Stimulated activated CD8-positive, alpha-beta memory T cell treated with anti-CD3 and anti-CD28 coated beads, Interleukin-12 subunit alpha, Interleukin-12 subunit beta, amount 100 ng/mL, for 24 hours (primary cell): ENCODE data around the gene RPRD1B.

Source experiments
- DNase-seq: peaks from one replicate; pipeline ENCODE4 v3.0.0-alpha.2; 2020; ENCODE audit errors: extremely low read depth

The RPRD1B gene

DNA sequence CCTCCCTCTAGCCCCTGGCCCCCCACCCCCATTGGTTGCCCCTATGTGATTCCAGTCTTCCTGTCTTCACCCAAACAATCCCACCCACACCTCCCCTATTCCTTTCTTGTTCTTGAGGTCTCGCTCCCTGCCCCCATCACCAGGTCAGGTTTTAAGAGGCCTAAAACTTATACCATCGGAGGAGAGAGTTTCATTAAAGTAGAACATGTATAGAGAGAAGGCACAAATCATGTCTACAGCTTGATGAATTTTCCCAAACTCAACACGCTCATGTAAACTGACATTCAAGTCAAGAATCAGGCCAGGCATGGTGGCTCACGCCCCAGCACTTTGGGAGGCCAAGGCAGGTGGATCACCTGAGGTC, 87.1 kb downstream of the RPRD1B start:
- DNase-seq, result no peak

DNA sequence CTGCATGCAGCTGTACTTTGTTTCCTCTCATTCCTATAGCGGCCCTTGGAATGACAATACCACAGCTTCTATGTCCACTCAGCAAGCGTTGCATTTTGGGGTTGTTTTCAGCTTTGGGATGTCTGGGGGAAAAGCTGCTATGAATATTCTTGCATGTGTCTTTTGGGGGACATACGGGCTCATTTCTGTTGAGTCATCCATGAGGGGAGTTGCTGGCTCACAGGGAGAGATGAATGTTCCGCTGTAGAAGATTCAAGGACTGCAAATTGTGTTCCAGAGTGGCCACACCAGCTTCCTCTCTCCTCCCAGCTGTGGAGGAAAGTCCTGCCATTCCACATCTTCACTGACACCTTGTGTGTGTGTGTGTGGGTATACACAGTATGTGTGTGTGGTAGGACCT, 88.2 kb downstream of the RPRD1B start:
- no peak for DNase-seq

DNA sequence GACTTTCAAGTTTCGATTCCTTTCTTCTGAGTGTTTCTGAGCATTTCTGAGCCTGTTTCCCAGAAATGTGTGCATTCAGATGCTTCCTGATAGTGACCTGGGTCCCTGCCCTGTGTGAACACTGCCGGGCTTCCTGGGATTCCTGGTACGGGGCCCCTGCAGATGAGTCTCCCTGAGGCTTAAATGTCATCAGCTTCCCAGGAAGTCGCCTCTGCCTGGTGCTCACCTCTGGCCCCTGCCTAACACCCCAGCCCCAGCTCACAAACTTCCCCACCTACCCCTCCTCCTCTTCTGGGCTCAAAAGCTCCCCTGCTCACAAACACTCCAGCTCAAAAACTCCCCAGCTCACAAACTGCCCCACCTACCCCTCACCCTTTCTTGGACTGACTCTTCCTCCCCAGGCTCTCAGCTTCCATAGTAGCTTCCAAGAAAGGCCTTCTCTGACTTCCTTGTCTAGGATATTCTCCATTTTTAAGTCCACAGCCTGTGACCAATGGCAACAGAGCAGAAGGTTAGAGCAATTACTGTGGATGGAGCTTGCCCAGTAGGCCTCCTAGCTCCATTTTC, 89.6 kb downstream of the RPRD1B start:
- DNase-seq, result no peak

DNA sequence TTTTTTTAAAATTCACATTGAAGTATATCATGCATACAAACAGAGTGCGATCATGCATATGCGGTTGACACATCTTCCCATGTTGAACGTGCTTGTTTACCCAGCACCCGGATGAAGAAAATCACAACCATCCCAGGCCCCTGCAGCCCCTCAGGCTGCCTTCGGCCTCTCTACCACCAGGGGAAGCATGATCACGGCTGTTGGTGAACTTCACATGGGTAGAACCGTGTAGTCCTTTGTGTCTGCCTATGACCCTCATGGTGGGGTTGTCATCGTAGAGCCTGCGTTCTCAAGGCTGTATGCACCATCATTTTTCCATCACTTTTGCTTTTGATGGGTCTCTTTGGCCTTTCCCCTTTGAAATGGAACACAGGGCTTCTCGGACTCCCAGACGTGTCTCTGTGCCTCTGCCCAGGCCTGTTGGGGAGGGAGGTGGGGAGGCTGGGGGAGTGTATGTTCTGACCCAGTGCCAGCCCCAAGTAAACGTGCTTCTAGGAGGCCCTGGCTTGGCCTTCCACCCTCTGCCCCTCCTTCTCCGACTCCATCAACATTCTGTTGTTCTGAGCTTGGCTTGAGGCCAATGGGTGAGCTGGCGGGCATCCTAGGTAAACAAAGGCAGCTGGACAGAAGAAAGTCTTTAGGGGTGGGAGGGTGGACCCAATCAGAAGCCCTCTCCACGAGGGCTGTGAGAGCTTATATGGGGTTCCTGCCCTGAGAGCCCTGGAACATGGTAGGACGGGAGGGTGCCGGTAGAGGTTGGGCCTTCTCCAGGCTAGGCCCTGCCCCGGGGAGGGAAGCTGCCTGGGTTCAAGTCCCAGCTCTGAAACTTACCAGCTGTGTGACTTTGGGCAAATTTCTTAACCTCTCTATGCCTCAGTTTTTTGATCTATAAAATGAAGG, 91.9 kb downstream of the RPRD1B start:
- DNase-seq, result no peak

DNA sequence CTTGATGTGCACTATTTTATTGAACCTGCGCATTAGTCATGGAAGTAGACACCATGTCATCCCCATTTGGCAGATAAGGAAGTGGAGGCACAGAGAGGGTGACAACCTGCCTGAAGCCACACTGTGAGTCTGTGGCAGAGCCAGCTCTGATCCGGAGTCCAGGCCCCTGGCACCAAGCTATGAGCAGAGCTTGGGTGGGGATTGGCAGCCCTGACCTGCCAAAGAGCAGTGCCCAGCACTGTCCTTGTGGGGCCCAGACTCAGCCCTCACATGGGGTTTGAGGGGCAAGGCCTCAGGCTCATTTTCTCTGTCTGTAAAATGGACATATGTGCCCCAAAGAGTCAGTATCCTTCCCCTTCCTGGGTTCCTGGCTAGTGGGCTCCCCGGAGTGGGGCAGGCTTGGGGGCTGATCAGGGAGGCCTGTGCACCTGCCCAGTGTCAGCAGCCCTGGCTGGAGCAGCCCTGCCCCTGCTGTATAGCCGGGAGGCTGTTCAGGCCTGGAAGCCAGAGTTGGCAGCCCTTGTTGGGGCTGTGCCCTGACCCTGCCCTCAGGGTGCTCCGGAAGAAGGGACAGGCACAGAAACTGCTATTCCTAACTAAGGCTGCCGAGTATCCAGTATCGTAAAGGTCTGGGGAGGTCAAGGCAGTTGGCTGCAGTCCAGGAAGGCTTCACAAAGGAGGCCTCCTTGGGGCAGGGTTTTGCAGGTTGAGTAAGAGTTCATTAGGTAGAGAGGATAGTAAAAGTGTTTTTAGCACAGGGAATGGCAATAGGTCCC, 92.8 kb downstream of the RPRD1B start:
- no peak for DNase-seq

DNA sequence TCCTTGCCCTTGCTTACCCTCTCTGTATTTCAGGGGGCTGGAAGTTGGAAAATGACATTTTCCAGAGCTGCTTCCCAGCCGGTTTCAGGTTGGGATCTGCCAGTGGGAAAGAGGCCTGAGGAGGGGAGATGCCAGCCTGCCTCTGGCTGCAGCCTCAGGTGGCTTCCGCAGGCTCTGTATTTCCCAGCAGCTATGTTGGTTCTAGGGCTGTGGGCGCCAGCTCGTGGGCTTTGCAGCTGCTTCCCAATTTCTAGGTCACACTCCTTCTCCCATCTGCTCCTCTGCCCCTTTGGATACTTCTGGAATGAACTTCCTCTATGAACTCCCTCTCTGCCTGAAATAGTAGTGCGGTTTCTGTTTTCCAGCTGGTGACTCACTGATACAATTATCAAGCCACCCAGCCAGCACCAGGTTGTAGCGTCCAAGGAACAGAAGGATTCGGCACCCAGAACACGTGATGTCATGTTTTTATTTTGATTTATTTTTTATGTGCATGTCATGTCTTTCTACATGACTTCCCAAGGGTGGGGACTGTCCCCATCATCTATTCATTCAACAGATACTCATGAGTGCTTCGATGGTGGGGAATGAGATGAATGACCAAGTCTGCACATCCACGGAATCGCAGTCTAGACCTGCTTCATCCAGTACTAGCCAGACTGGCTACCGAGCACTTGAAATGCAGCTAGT, 93.5 kb downstream of the RPRD1B start:
- no peak for DNase-seq

DNA sequence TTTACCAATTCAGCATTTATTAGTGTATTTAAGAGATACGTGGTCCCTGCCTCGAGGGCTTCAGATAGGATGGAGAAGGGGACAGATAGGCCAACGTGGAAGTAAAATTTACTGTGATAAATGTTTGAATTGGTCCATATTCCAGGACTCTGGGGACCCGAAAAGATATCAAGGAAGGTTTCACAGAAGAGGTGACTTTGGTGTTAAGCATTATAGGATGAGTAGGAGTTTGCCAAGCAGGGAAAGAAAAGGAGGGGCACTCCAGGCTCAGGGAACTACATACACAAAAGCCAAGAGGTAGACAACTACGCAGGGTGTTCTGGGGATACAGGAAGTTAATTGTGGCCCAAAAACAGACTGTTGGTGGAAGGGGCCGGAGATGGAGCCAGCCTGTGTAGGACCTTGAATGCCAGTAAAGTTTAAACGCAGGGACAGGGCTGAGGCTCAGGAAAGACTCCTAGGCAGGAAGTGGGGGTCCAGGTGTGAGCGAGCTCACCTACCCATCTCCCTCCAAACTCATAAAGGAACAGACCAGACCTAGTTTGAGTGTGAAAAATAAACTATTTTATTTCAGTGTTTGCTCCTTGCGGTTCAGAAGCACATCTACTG, 94.5 kb downstream of the RPRD1B start:
- DNase-seq, result no peak

DNA sequence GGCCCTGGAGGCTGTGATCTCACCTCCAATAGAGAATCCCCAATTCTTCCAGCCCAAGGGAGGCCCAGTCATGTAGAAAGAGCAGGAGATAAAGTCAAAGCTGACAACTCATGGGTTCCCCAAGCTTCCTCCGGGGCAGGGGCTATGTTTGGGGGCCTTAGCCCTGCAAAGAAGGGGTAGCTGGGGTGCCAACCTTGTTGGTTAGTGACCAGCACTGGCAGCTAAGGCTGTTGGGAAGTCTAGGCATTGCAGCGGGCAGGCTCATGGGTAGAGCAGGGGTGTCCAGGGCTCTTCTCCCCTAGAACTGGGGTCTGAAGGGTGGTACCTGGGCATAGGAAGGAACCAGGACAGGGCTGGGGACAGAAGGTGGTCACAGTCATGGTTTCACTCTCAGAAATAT, 95.1 kb downstream of the RPRD1B start:
- DNase-seq, result no peak

DNA sequence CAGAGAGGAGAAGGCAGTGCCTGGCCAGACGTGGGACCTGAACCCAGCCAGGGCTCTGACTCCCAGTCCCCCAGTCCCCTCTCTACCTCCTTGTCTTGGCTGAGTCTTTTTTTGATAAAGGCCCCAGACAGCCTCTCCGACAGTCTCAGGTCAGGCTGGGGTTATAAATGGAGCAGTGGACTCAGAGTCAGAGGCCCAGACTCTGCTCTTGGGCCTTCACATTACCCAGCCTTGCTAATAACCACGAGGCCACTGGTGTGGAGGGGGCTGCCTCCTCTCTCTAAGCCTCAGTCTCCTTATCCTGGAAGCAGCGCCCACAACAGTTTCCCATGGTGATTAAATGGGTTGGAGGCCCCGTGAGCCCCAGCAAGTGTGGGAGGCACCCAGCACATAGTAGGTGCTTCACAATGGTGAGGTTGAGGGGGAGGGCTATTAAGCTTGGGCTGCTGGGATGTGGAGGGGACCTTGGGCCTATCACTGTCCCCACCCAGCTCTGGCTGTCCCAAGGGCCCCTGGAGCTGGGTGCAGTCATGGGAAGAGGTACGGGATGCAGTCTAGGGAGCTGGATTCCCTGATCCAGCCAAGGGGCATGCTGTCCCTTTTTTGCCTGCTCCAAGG, 95.8 kb downstream of the RPRD1B start:
- no peak for DNase-seq

DNA sequence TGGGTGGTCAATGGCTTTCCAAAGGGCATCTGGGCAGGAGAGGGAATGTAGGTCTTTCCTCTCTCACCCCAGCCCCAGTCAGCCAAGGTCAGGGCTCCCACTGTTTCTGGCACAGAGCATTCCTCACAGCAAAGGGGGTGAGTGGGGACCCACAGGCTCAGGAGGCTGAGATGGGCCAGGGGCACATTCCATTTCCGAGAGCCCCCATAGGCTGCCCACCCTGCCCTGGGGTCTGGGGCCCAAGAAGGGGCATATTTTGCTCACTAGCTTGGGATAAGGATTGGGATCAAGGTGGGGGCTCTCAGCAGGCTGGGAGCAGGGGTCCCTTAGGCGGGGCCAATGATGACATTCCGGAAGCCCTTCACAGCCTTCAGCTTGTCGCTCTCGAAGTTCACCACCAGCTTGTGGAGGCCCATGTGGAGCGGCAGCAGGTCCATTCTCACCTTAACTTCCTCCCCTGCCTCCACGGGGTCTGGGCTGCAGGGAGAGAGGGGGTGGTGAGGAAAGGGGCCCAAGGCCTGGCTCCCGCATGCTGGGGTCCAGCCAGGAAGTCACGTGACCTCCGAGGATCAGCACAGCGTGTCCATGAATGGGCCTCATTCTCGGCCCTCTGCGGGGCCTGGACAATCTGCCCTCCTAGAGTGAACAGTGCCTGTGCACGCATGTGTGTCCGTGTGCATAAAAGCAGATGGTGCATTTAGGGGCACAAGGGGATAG, 96.5 kb downstream of the RPRD1B start:
- DNase-seq, result no peak

DNA sequence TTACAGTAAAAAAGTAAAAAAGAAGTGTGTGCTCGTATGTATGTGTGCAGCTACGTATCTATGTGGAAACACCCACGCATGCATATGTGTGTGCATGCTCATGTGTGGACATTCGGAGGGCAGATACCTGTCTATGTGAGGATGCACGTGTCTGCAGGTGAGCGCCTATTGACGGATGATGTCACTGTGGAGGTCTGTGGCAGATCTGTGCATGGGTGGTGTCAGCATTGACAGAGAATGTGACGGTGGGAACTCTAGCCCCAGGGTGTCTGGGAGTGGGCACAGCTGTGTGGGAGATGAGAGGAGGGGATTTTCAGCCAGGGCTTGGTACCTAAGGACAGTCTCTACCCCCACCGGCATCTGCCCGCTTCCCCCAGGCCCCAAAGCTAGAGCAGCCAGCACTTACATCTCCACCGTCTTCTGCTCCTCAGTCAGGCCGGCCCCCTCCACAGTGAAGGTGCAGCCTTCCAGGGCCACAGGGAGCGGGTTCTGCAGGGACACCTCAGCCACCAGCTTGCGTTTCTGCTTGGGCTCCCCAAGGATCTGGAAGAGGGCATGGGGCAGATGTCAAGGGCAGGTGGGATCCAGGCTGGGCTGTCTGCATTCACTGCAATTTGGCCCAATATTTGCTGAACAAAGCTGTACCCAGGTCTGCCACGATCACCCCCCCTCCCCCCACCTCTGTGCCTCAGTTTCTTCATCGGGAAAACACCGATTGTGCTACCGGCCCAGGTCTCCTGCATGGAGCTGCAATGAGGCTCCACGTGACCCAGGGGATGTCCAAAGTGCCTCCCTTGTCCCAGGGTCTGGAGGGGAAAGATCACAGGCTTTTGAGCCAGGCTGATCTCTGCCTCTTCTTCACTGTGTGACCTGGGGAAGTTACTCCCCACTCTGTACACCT, 97.4 kb downstream of the RPRD1B start:
- DNase-seq, result no peak

DNA sequence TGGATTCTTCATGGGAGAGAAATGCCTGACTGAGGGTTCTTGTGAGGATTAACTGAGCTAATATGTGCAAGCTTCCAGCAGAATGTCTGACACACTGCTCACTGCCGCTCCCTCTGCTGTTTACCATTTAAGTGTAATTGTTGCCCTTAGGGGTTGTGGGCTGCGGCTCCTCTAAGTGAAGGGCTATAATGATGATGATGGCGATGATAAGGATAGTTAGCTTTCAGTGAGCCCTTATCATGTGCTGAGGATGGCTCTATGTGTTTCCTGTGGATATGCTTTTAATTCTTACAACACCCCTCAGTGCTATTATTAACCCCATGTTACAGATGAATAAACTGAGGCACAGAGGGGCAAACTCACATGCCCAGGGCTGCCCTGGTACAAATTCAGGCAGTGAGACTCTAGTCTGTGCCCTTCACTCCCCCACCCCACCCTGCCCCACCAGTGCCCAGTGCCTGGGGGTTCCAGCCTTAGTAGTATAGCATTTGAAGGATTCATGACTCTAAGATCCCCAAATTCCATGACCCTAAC, 98.1 kb downstream of the RPRD1B start:
- no peak for DNase-seq

DNA sequence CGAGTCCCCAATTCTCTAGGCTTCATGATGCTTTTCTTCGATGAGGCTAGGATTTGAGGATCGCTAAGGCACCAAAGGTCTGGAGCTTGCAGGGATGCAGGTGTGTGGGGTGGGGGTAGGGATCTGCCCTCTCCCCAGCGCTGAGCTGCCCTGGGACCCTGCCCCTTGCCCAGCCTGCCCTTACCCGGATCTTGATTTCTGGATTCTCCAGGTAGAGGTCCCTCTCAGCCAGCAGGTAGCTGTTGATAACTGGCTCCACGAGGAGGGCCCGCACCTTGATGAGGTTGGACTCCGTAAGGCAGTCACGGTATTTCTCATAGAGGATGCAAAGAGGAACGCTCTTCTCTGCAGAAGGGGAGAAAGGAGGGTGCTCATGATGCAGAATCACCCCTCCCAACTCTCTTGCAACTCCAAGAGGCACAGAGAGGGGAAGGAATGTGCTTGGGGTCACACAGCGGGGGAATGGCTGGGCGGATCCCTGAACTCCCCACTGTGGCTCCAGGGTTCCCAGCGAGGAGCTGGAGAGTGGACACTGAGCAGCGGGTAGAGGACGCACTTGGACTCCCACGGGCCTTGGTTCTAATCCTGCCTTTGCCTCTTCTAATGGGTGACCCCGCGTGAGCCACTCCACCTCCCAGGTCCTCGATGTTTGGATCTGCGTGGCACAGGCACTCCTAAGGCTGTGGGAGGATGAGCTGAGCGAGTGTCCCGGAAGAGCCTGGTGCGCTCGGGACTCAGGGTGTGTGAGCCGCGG, 98.8 kb downstream of the RPRD1B start:
- DNase-seq, result no peak

DNA sequence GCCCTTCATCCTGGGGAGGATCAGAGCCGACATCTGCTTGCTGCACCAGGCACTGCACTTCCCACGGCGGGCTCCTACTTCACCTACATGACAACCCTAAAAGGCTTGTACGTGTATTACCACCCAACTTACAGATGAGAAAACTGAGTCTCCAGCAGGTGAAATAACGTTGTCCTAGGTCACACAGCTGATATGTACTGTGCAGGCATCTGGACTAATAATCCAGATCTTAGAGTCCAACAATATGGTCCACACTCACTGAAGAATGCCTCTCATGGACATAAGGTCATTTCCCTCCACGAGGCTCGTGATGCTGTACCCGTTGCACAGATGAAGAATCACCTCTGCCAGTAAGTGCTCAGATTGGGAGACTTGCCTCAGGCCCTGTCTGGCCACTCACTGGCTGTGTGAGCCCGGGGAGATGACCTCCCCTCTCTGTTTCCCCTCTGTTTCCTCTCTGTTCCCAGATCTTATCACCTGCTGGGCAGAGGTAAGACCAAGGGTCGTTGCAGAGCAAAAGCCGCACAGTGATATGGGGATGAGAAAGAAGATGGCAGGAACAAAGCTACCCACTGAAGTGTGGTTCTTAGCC, 99.5 kb downstream of the RPRD1B start:
- DNase-seq, result no peak

DNA sequence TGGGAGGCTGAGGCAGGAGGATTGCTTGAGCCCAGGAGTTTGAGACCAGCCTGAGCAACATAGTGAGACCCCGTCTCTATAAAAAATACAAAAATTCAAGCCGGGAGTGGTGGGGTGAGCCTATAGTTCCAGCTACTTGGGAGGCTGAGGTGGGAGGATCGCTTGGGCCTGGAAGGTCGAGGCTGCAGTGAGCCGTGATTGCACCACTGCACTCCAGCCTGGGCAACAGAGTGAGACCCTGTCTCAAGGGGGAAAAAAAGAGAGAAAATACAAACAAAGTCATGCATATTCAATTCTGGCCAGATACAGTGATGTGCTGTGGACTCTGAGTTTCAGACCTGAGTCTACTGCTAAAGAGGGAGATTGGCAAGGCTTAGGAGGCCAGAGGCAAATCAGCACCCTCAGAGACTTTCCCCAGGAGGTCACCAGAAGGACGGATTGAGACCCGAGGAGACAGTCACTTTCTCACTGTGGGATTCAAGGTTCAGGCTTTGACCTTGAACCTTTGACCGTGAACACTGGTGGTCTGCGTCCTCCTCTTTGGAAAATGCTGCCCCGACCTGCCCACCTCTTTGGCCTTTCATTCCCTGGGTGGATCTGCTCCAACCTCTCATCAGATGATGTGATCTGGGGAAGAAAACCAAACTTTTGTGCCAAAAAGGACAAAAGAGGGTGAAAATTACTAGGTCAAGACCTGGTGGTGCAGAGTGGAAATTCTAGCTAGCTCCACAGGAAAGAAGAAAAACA, 100.3 kb downstream of the RPRD1B start:
- DNase-seq, result no peak

DNA sequence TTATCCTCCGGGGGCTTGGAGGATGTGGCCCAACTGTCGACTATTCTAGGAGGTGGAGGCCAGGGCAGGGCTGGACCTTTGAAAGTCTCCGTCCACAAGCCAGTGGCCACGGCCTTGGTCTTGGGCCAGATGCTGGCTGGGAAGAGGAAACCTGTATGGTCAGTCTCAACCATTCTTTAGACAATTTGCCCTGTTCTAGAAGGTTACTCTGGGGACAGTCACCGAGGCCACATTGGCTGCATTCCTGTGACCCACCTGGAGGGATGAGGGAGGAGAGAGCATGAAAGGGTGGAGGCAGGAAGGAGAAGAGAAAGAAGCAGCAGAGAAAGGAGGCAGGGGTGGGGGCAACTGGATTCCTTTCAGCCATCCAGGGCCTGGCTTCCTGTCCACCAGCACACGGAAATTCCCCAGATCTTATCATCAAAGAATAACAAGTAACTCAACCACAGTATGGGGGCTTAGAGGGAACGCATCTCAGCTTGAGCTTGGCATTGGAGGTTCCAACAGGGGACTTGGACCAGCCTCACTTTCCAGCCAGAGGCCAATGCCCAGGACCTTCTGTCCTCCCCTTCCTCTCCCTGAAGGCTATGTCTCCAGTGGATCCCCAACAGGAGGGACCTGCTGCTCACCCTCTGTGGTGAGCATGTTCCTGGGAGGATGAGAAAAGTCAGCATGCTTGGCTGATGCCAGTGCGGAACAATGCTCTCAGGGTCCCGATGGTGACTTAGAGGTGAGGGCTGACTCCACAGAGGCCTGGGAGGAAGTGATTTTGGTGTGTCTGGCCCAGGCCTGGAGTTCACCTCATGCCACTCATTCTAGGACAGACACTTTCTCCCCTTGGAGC, 101.1 kb downstream of the RPRD1B start:
- DNase-seq, result no peak

DNA sequence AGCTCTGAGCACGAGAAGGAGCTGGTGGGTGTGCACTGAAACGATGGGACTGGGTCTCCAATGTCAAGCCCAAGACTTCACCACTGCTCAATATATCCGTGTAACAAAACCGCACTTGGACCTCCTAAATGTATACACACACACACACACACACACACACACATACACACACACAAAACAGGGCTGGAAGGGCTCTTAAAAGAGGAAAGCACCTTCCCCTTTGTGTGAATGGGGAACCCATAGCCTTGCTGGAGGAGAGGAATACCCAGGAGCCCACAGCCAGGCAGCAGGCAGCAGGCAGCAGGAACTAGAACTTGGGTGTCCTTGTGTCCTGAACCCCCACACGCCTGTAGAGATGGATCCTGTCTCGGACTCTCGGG, 101.7 kb downstream of the RPRD1B start:
- DNase-seq, result no peak
